GM23338 (cell line): ENCODE data around the gene RELN. TPM values are rescaled to one million over a fixed set of nuclear protein-coding genes. Genes with fewer than 3 reads are reported as not detected.

Experiments
- ATAC-seq: fragments of 200-7000 bp; cut with Tn5 transposase; 3 replicates; pipeline ENCODE4 v1.9.1; 2020
- DNase-seq: peaks from one replicate; pipeline ENCODE4 v3.0.0-alpha.2; 2015; ENCODE audit warnings: low spot score
- H2AFZ ChIP-seq: fragments of 200-600 bp; sonication (generic); 2 replicates; pipeline ENCODE4 v1.8.0; 2016; ENCODE audit warnings: antibody characterized with exemption, mild to moderate bottlenecking, moderate library complexity
- H3F3A ChIP-seq: fragments of 200-600 bp; sonication (generic); replicated peaks from 2 replicates; pipeline ENCODE4 v1.8.0; 2017; ENCODE audit warnings: antibody characterized with exemption, mixed run types, low read depth
- H3K27ac ChIP-seq: fragments of 200-600 bp; sonication (generic); 2 replicates; pipeline ENCODE4 v1.6.1; 2016; ENCODE audit warnings: low read depth
- H3K27me3 ChIP-seq: fragments of 200-600 bp; sonication (generic); 2 replicates; pipeline ENCODE4 v1.8.0; 2016; ENCODE audit warnings: mild to moderate bottlenecking, mixed run types, moderate library complexity; ENCODE audit not compliant: insufficient read depth
- H3K36me3 ChIP-seq: fragments of 200-600 bp; sonication (generic); 2 replicates; pipeline ENCODE4 v1.8.0; 2016; ENCODE audit warnings: mild to moderate bottlenecking; ENCODE audit not compliant: insufficient read depth
- H3K4me1 ChIP-seq: fragments of 200-600 bp; sonication (generic); 2 replicates; pipeline ENCODE4 v1.8.0; 2016; ENCODE audit warnings: mild to moderate bottlenecking, moderate library complexity; ENCODE audit not compliant: insufficient read depth
- H3K4me2 ChIP-seq: fragments of 200-600 bp; sonication (generic); 2 replicates; pipeline ENCODE4 v1.7.1; 2017; ENCODE audit warnings: mixed run types
- H3K4me3 ChIP-seq: fragments of 200-600 bp; sonication (generic); 2 replicates; pipeline ENCODE4 v1.6.1; 2016; ENCODE audit warnings: mixed run types
- H3K79me2 ChIP-seq: fragments of 200-600 bp; sonication (generic); replicated peaks from 2 replicates; pipeline ENCODE4 v1.8.0; 2017; ENCODE audit warnings: mild to moderate bottlenecking; ENCODE audit not compliant: insufficient read depth
- H3K9me2 ChIP-seq: fragments of 200-600 bp; sonication (generic); 2 replicates; pipeline ENCODE4 v1.8.0; 2017; ENCODE audit not compliant: insufficient read depth
- H4K20me1 ChIP-seq: fragments of 200-600 bp; sonication (generic); replicated peaks from 2 replicates; pipeline ENCODE4 v1.8.0; 2017; ENCODE audit warnings: mild to moderate bottlenecking; ENCODE audit not compliant: insufficient read depth
- H3K27ac Mint-ChIP-seq: 2 replicates; pipeline ENCODE4 v1.8.0; 2020; ENCODE audit warnings: inconsistent platforms, mild to moderate bottlenecking, moderate library complexity, mixed read lengths
- H3K27me3 Mint-ChIP-seq: 3 replicates; pipeline ENCODE4 v1.8.0; 2022; ENCODE audit warnings: low read depth, mild to moderate bottlenecking, moderate library complexity, mixed read lengths, inconsistent platforms; ENCODE audit not compliant: insufficient read depth, poor library complexity
- H3K36me3 Mint-ChIP-seq: 3 replicates; pipeline ENCODE4 v1.8.0; 2021; ENCODE audit warnings: low read depth, mild to moderate bottlenecking, inconsistent platforms, moderate library complexity, mixed read lengths
- H3K4me1 Mint-ChIP-seq: 3 replicates; pipeline ENCODE4 v1.8.0; 2020; ENCODE audit warnings: mild to moderate bottlenecking, inconsistent platforms, mixed read lengths
- H3K4me3 Mint-ChIP-seq: 3 replicates; pipeline ENCODE4 v1.8.0; 2021; ENCODE audit warnings: moderate library complexity, mild to moderate bottlenecking, inconsistent platforms, mixed read lengths
- H3K9me3 Mint-ChIP-seq: 3 replicates; pipeline ENCODE4 v1.8.0; 2020; ENCODE audit warnings: moderate library complexity, mild to moderate bottlenecking, inconsistent platforms, mixed read lengths
- CREB1 ChIP-seq: fragments of 250-450 bp; sonication (Bioruptor Pico); IDR thresholded peaks from 2 replicates; pipeline ENCODE4 v1.5.0; 2020; ENCODE audit warnings: low read depth, mild to moderate bottlenecking, moderate library complexity
- EZH2 ChIP-seq: fragments of 200-600 bp; sonication (generic); IDR thresholded peaks from one replicate; pipeline ENCODE4 v1.8.0; 2017; ENCODE audit warnings: antibody characterized with exemption, mild to moderate bottlenecking, low read depth; ENCODE audit not compliant: unreplicated experiment
- JUNB ChIP-seq: IDR thresholded peaks from one replicate; pipeline ENCODE4 v1.6.1; 2016; ENCODE audit warnings: antibody characterized with exemption; ENCODE audit not compliant: unreplicated experiment
- ZNF114 ChIP-seq: fragments of 250-450 bp; sonication (Bioruptor Pico); IDR thresholded peaks from 2 replicates; pipeline ENCODE4 v1.5.0; 2020; ENCODE audit warnings: mild to moderate bottlenecking, moderate library complexity
- ZNF331 ChIP-seq: fragments of 250-450 bp; sonication (Bioruptor Pico); IDR thresholded peaks from 2 replicates; pipeline ENCODE4 v1.5.0; 2020; ENCODE audit warnings: low read depth, mild to moderate bottlenecking, moderate library complexity
- polyA plus RNA-seq: library from polyadenylated mRNA; unstranded; fragments of >200 nt; fragmentation: Nextera tagmentation; extraction: Ambion mirVana; gene quantifications from 2 replicates; pipeline ENCODE4 v1.2.1, GENCODE V29; 2016
- total RNA-seq: library from RNA; depleted of rRNA; stranded (reverse); fragments of >200 nt; shearing (Covaris generic); gene quantifications from 2 replicates; pipeline ENCODE4 v1.2.3, GENCODE V29; 2014
- TF ChIP-seq, protein P1 (sequence below): fragments of 250-450 bp; sonication (Bioruptor Pico); IDR thresholded peaks from 2 replicates; pipeline ENCODE4 v1.5.0; 2020; ENCODE audit warnings: mild to moderate bottlenecking, moderate library complexity
- TF ChIP-seq, protein P2 (sequence below), 2 experiments: fragments of 200-600 bp in 1 of 2; sonication (generic) in 1 of 2; conservative IDR thresholded peaks; 2 replicates each; pipeline versions ENCODE4 v1.5.1 to v1.6.1; 2016 to 2017; ENCODE audit warnings: antibody characterized with exemption in 2 of 2, low read depth in 2 of 2, mild to moderate bottlenecking in 2 of 2, moderate library complexity in 1 of 2
- TF ChIP-seq, protein P3 (sequence below): IDR thresholded peaks from one replicate; pipeline ENCODE4 v1.6.1; 2018; ENCODE audit warnings: antibody characterized with exemption; ENCODE audit not compliant: unreplicated experiment

Gene RELN
- total and polyA plus RNA-seq, 2 experiments from 2014 or later: 0.10 to 0.76 TPM

DNA sequence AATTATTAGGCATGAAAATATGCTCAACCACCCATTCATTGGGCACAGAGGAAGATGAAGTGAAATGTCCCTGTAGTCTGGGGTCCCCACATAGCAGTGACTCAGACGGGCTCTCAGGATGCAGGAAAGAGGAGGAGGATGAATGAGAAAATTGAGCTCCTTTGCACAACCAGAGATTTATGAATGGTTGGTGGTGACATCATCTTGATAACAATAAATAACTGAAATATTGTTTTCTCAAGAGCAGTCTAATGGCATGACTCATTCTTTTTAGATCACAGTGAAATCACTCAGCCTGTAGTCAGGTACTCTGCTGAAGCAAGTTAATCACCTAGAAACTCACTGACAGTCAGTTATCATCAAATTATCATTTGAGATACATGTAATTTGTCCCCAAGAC lies 254.1 kb downstream of the RELN start (continued):
- TF ChIP-seq, protein P1, sequence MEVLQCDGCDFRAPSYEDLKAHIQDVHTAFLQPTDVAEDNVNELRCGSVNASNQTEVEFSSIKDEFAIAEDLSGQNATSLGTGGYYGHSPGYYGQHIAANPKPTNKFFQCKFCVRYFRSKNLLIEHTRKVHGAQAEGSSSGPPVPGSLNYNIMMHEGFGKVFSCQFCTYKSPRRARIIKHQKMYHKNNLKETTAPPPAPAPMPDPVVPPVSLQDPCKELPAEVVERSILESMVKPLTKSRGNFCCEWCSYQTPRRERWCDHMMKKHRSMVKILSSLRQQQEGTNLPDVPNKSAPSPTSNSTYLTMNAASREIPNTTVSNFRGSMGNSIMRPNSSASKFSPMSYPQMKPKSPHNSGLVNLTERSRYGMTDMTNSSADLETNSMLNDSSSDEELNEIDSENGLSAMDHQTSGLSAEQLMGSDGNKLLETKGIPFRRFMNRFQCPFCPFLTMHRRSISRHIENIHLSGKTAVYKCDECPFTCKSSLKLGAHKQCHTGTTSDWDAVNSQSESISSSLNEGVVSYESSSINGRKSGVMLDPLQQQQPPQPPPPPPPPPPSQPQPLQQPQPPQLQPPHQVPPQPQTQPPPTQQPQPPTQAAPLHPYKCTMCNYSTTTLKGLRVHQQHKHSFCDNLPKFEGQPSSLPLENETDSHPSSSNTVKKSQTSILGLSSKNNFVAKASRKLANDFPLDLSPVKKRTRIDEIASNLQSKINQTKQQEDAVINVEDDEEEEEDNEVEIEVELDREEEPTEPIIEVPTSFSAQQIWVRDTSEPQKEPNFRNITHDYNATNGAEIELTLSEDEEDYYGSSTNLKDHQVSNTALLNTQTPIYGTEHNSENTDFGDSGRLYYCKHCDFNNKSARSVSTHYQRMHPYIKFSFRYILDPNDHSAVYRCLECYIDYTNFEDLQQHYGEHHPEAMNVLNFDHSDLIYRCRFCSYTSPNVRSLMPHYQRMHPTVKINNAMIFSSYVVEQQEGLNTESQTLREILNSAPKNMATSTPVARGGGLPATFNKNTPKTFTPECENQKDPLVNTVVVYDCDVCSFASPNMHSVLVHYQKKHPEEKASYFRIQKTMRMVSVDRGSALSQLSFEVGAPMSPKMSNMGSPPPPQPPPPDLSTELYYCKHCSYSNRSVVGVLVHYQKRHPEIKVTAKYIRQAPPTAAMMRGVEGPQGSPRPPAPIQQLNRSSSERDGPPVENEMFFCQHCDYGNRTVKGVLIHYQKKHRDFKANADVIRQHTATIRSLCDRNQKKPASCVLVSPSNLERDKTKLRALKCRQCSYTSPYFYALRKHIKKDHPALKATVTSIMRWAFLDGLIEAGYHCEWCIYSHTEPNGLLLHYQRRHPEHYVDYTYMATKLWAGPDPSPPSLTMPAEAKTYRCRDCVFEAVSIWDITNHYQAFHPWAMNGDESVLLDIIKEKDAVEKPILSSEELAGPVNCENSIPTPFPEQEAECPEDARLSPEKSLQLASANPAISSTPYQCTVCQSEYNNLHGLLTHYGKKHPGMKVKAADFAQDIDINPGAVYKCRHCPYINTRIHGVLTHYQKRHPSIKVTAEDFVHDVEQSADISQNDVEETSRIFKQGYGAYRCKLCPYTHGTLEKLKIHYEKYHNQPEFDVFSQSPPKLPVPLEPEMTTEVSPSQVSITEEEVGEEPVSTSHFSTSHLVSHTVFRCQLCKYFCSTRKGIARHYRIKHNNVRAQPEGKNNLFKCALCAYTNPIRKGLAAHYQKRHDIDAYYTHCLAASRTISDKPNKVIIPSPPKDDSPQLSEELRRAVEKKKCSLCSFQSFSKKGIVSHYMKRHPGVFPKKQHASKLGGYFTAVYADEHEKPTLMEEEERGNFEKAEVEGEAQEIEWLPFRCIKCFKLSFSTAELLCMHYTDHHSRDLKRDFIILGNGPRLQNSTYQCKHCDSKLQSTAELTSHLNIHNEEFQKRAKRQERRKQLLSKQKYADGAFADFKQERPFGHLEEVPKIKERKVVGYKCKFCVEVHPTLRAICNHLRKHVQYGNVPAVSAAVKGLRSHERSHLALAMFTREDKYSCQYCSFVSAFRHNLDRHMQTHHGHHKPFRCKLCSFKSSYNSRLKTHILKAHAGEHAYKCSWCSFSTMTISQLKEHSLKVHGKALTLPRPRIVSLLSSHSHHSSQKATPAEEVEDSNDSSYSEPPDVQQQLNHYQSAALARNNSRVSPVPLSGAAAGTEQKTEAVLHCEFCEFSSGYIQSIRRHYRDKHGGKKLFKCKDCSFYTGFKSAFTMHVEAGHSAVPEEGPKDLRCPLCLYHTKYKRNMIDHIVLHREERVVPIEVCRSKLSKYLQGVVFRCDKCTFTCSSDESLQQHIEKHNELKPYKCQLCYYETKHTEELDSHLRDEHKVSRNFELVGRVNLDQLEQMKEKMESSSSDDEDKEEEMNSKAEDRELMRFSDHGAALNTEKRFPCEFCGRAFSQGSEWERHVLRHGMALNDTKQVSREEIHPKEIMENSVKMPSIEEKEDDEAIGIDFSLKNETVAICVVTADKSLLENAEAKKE (CRISPR knock-in tag): no peak
- TF ChIP-seq ZNF331 (CRISPR knock-in tag) (no peak), JUNB (no peak), CREB1 (CRISPR knock-in tag) (no peak)
- TF ChIP-seq, protein P2, sequence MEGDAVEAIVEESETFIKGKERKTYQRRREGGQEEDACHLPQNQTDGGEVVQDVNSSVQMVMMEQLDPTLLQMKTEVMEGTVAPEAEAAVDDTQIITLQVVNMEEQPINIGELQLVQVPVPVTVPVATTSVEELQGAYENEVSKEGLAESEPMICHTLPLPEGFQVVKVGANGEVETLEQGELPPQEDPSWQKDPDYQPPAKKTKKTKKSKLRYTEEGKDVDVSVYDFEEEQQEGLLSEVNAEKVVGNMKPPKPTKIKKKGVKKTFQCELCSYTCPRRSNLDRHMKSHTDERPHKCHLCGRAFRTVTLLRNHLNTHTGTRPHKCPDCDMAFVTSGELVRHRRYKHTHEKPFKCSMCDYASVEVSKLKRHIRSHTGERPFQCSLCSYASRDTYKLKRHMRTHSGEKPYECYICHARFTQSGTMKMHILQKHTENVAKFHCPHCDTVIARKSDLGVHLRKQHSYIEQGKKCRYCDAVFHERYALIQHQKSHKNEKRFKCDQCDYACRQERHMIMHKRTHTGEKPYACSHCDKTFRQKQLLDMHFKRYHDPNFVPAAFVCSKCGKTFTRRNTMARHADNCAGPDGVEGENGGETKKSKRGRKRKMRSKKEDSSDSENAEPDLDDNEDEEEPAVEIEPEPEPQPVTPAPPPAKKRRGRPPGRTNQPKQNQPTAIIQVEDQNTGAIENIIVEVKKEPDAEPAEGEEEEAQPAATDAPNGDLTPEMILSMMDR (conservative IDR thresholded peaks at IDR 0.05; ENCODE audit: low read depth in 2 of 2): no peak

DNA sequence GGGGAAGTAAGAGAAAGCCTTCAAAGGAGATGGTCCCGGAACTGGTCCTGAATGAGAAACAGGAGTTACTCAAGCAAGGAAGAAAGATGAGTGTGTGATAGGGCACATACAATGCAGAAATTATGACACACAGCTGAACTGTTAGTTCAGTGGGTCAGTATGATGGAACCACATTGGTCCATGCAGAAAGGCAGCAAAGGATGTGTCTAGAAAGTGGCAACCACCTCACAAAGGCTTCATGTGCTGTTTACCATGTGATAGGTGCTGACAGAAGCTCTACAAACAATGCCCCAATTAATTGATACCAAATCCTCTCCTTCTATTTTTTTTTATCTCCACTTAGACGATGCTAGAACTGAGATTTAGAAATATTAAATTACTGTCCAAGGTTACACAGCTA lies 258.3 kb downstream of the RELN start:
- Histone ChIP-seq H3K4me3 (no peak overlapping the region), H3K27me3 (no peaks in the 10 kb centered on the region), H2AFZ (no peak overlapping the region), H3K4me2 (no peak overlapping the region), H3K9me2 (no peaks in the 10 kb centered on the region), H3K4me1 (no peaks in the 10 kb centered on the region), H3K79me2 (no peaks in the 10 kb centered on the region), H3K27ac (no peak overlapping the region), H3F3A (no peaks in the 10 kb centered on the region), H3K36me3 (no peaks in the 10 kb centered on the region), H4K20me1 (no peaks in the 10 kb centered on the region)
- H3K27ac Mint-ChIP-seq: no peak overlapping the region
- no peaks in the 10 kb centered on the region for H3K9me3 Mint-ChIP-seq
- H3K36me3 Mint-ChIP-seq: no peaks in the 10 kb centered on the region
- H3K4me1 Mint-ChIP-seq: no peaks in the 10 kb centered on the region
- DNase-seq (no peak), ATAC-seq (no peak)
- no peak for TF ChIP-seq CREB1 (CRISPR knock-in tag)
- TF ChIP-seq ZNF331 (CRISPR knock-in tag): no peak
- TF ChIP-seq ZNF114 (CRISPR knock-in tag): no peak
- TF ChIP-seq, protein P3, sequence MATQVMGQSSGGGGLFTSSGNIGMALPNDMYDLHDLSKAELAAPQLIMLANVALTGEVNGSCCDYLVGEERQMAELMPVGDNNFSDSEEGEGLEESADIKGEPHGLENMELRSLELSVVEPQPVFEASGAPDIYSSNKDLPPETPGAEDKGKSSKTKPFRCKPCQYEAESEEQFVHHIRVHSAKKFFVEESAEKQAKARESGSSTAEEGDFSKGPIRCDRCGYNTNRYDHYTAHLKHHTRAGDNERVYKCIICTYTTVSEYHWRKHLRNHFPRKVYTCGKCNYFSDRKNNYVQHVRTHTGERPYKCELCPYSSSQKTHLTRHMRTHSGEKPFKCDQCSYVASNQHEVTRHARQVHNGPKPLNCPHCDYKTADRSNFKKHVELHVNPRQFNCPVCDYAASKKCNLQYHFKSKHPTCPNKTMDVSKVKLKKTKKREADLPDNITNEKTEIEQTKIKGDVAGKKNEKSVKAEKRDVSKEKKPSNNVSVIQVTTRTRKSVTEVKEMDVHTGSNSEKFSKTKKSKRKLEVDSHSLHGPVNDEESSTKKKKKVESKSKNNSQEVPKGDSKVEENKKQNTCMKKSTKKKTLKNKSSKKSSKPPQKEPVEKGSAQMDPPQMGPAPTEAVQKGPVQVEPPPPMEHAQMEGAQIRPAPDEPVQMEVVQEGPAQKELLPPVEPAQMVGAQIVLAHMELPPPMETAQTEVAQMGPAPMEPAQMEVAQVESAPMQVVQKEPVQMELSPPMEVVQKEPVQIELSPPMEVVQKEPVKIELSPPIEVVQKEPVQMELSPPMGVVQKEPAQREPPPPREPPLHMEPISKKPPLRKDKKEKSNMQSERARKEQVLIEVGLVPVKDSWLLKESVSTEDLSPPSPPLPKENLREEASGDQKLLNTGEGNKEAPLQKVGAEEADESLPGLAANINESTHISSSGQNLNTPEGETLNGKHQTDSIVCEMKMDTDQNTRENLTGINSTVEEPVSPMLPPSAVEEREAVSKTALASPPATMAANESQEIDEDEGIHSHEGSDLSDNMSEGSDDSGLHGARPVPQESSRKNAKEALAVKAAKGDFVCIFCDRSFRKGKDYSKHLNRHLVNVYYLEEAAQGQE: no peak
- no peak for TF ChIP-seq EZH2
- TF ChIP-seq, protein P2 (conservative IDR thresholded peaks at IDR 0.05; ENCODE audit: low read depth in 2 of 2): no peak
- no peaks in the 10 kb centered on the region for H3K27me3 Mint-ChIP-seq
- no peak overlapping the region for H3K4me3 Mint-ChIP-seq
